ENCODE measurements around the gene NUDT17. TPM values are rescaled to one million over a fixed set of nuclear protein-coding genes. Genes with fewer than 3 reads are reported as not detected.

NUDT17 gene
- total and polyA plus RNA-seq, 9 of the 15 experiments (the other 6 are each of a cell fraction or from before 2014, with no cell fraction given) = 2.1 to 10.0 (median 6.1) TPM

GRCh38 chr1:145879775-145880174 is 34.3 kb downstream of the NUDT17 start (continued):
- TF ChIP-seq CBFA2T2 (conservative IDR thresholded peaks at IDR 0.05) = no peak
- TF ChIP-seq ZNF644 (tag; IDR thresholded peaks at IDR 0.05; ENCODE audit: low read depth) = no peak
- TF ChIP-seq ZKSCAN3 (CRISPR knock-in tag; IDR thresholded peaks at IDR 0.05) = no peak
- TF ChIP-seq ETS2 (tag; IDR thresholded peaks at IDR 0.05; ENCODE audit: borderline replicate concordance, poor library complexity, severe bottlenecking) = no peak
- no peak for TF ChIP-seq NR2F6 (CRISPR knock-in tag; IDR thresholded peaks at IDR 0.05)
- no peak for TF ChIP-seq EGR1 (conservative IDR thresholded peaks at IDR 0.05)
- no peak for TF ChIP-seq HSF4 (CRISPR knock-in tag; IDR thresholded peaks at IDR 0.05; ENCODE audit: borderline replicate concordance)
- TF ChIP-seq ZNF785 (CRISPR knock-in tag; IDR thresholded peaks at IDR 0.05) = no peak
- peak; percentile 22 for TF ChIP-seq TBP (optimal IDR thresholded peaks at IDR 0.05; ENCODE audit: low read depth, low read length)
- TF ChIP-seq ZEB2 (IDR thresholded peaks at IDR 0.05) = peak; percentile 40; the same call in 1 of the 2 replicates
- TF ChIP-seq TRIM25 (IDR thresholded peaks at IDR 0.05; ENCODE audit: borderline replicate concordance) = no peak
- TF ChIP-seq ZNF584 (CRISPR knock-in tag; IDR thresholded peaks at IDR 0.05; ENCODE audit: low read depth) = no peak
- no peak for TF ChIP-seq TSHZ1 (CRISPR knock-in tag; IDR thresholded peaks at IDR 0.05)
- no peak for TF ChIP-seq ZNF263 (CRISPR knock-in tag; IDR thresholded peaks at IDR 0.05; ENCODE audit: borderline replicate concordance)
- no peak for TF ChIP-seq ZNF253 (CRISPR knock-in tag; conservative IDR thresholded peaks at IDR 0.05)
- TF ChIP-seq ZNF184 (CRISPR knock-in tag; IDR thresholded peaks at IDR 0.05) = no peak
- no peak for TF ChIP-seq ZNF384 (IDR thresholded peaks at IDR 0.05; ENCODE audit: low read depth, low read length)
- no peak for TF ChIP-seq KHSRP (IDR thresholded peaks at IDR 0.05)
- TF ChIP-seq, protein P1, sequence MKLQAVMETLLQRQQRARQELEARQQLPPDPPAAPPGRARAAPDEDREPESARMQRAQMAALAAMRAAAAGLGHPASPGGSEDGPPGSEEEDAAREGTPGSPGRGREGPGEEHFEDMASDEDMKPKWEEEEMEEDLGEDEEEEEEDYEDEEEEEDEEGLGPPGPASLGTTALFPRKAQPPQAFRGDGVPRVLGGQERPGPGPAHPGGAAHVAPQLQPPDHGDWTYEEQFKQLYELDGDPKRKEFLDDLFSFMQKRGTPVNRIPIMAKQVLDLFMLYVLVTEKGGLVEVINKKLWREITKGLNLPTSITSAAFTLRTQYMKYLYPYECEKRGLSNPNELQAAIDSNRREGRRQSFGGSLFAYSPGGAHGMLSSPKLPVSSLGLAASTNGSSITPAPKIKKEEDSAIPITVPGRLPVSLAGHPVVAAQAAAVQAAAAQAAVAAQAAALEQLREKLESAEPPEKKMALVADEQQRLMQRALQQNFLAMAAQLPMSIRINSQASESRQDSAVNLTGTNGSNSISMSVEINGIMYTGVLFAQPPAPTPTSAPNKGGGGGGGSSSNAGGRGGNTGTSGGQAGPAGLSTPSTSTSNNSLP (IDR thresholded peaks at IDR 0.05; ENCODE audit: borderline replicate concordance, low read depth, low read length) = no peak
- TF ChIP-seq, protein P2, sequence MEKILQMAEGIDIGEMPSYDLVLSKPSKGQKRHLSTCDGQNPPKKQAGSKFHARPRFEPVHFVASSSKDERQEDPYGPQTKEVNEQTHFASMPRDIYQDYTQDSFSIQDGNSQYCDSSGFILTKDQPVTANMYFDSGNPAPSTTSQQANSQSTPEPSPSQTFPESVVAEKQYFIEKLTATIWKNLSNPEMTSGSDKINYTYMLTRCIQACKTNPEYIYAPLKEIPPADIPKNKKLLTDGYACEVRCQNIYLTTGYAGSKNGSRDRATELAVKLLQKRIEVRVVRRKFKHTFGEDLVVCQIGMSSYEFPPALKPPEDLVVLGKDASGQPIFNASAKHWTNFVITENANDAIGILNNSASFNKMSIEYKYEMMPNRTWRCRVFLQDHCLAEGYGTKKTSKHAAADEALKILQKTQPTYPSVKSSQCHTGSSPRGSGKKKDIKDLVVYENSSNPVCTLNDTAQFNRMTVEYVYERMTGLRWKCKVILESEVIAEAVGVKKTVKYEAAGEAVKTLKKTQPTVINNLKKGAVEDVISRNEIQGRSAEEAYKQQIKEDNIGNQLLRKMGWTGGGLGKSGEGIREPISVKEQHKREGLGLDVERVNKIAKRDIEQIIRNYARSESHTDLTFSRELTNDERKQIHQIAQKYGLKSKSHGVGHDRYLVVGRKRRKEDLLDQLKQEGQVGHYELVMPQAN (IDR thresholded peaks at IDR 0.05; ENCODE audit: borderline replicate concordance) = no peak
- peak; percentile 23; the same call in 1 of the 2 replicates for TF ChIP-seq SPI1 (IDR thresholded peaks at IDR 0.05; ENCODE audit: borderline replicate concordance, low read depth, low read length)
- no peak for TF ChIP-seq DNMT1 (IDR thresholded peaks at IDR 0.05)
- TF ChIP-seq POLR2A (conservative IDR thresholded peaks at IDR 0.05) = no peak
- TF ChIP-seq STAT5B (CRISPR knock-in tag; IDR thresholded peaks at IDR 0.05) = no peak
